Activated B cell treated with CpG ODN at 0.5 μM for 24 hours (primary cell): ENCODE results near the gene PTGIR. TPM values are rescaled to one million over a fixed set of nuclear protein-coding genes. Genes with fewer than 3 reads are reported as not detected.
A peak's percentile ranks its signal among the peaks of the same experiment; 100 is the strongest.

Source experiments
- ATAC-seq: fragments of 200-7000 bp; cut with Tn5 transposase; one replicate; pipeline ENCODE4 v1.10.0; 2021; ENCODE audit warnings: low read depth, mild to moderate bottlenecking, moderate library complexity
- CTCF ChIA-PET: fragments of 350-600 bp; sonication (Branson Sonifier 250); formaldehyde crosslinking; loops from one replicate; lab custom pipeline; 2021; ENCODE audit warnings: antibody characterized with exemption; lab: Charles Lee
- POLR2A ChIA-PET: fragments of 350-600 bp; sonication (Branson Sonifier 250); formaldehyde crosslinking; loops from one replicate; lab custom pipeline; 2021; ENCODE audit warnings: antibody characterized with exemption; lab: Charles Lee
- DNase-seq: peaks from one replicate; pipeline ENCODE4 v3.0.0; 2022
- H3K27ac Mint-ChIP-seq: one replicate; pipeline ENCODE4 v1.8.0; 2020; ENCODE audit warnings: mixed read lengths
- H3K27me3 Mint-ChIP-seq: one replicate; pipeline ENCODE4 v1.8.0; 2021; ENCODE audit warnings: mixed read lengths
- H3K36me3 Mint-ChIP-seq: one replicate; pipeline ENCODE4 v1.8.0; 2021; ENCODE audit warnings: low read depth, mixed read lengths
- H3K4me1 Mint-ChIP-seq: one replicate; pipeline ENCODE4 v1.8.0; 2021; ENCODE audit warnings: mixed read lengths
- H3K4me3 Mint-ChIP-seq: one replicate; pipeline ENCODE4 v1.8.0; 2020; ENCODE audit warnings: mild to moderate bottlenecking, mixed read lengths
- H3K9me3 Mint-ChIP-seq: one replicate; pipeline ENCODE4 v1.8.0; 2020; ENCODE audit warnings: mixed read lengths
- intact Hi-C: fragments of 100-400 bp; cut with micrococcal nuclease; formaldehyde crosslinking; loops from one replicate; pipeline ENCODE4 v1.15.1; 2024
- total RNA-seq: library from RNA; stranded (reverse); gene quantifications from 2 replicates; pipeline ENCODE4 v1.2.3, GENCODE V29; 2022
- TF ChIP-seq, protein P1 (sequence below): fragments of 200-600 bp; IDR thresholded peaks from one replicate; pipeline ENCODE4 v1.8.0; 2022; ENCODE audit warnings: antibody characterized with exemption, mild to moderate bottlenecking

PTGIR gene
- total RNA-seq, 1 donor from 2014 or later = 17.8 TPM

- peaks cover 46% of the 10 kb centered on the region for H3K27me3 Mint-ChIP-seq
- CTCF ChIA-PET = no interaction called here
- intact Hi-C loops = no loop called here
- TF ChIP-seq, protein P1, sequence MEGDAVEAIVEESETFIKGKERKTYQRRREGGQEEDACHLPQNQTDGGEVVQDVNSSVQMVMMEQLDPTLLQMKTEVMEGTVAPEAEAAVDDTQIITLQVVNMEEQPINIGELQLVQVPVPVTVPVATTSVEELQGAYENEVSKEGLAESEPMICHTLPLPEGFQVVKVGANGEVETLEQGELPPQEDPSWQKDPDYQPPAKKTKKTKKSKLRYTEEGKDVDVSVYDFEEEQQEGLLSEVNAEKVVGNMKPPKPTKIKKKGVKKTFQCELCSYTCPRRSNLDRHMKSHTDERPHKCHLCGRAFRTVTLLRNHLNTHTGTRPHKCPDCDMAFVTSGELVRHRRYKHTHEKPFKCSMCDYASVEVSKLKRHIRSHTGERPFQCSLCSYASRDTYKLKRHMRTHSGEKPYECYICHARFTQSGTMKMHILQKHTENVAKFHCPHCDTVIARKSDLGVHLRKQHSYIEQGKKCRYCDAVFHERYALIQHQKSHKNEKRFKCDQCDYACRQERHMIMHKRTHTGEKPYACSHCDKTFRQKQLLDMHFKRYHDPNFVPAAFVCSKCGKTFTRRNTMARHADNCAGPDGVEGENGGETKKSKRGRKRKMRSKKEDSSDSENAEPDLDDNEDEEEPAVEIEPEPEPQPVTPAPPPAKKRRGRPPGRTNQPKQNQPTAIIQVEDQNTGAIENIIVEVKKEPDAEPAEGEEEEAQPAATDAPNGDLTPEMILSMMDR = no peak
- POLR2A ChIA-PET = interaction anchor here (1.0 kb wide), 1 partner anchor 31 kb away, joined by 3 read pairs; no protein-coding TSS in a partner anchor
- peaks cover 10% of the 10 kb centered on the region for H3K9me3 Mint-ChIP-seq
- ATAC-seq (no peak), DNase-seq (no peak)
- peaks cover 6% of the 10 kb centered on the region for H3K4me1 Mint-ChIP-seq
- H3K4me3 Mint-ChIP-seq = no peak overlapping the region
- no peaks in the 10 kb centered on the region for H3K36me3 Mint-ChIP-seq
- H3K27ac Mint-ChIP-seq = no peak overlapping the region
Measured at GRCh38 chr19:46648961-46649960, 24.4 kb upstream of the PTGIR start.

GRCh38 chr19:46648060-46648960 is 23.4 kb upstream of the PTGIR start:
- POLR2A ChIA-PET = interaction anchor here (1.0 kb wide), 1 partner anchor 30 kb away, joined by 3 read pairs; no protein-coding TSS in a partner anchor

GRCh38 chr19:46646402-46646801 is 21.5 kb upstream of the PTGIR start:
- Mint-ChIP-seq H3K27me3 (peaks cover 33% of the 10 kb centered on the region), H3K27ac (no peak overlapping the region), H3K36me3 (no peaks in the 10 kb centered on the region), H3K9me3 (peaks cover 10% of the 10 kb centered on the region), H3K4me1 (peaks cover 6% of the 10 kb centered on the region), H3K4me3 (no peak overlapping the region)
- POLR2A ChIA-PET = no interaction called here
- TF ChIP-seq, protein P1 = no peak
- ATAC-seq (no peak), DNase-seq (no peak)
- CTCF ChIA-PET = interaction anchor here (1.4 kb wide), 1 partner anchor 16 kb away, joined by 4 read pairs; no protein-coding TSS in a partner anchor
- intact Hi-C loops = no loop called here

More at GRCh38 chr19:46648060-46648960, 23.4 kb upstream of the PTGIR start:
- Mint-ChIP-seq H3K4me1 (peaks cover 6% of the 10 kb centered on the region), H3K27ac (peak overlapping the region; percentile 78), H3K27me3 (peaks cover 41% of the 10 kb centered on the region), H3K4me3 (peak overlapping the region; percentile 57), H3K9me3 (peaks cover 10% of the 10 kb centered on the region), H3K36me3 (no peaks in the 10 kb centered on the region)
- CTCF ChIA-PET = no interaction called here
- ATAC-seq = peak; percentile 37
- intact Hi-C loops = no loop called here
- DNase-seq = no peak
- TF ChIP-seq, protein P1 = no peak

GRCh38 chr19:46644720-46645119 is 19.8 kb upstream of the PTGIR start:
- POLR2A ChIA-PET = interaction anchor here (0.6 kb wide), 1 partner anchor 304 kb away, joined by 5 read pairs; no protein-coding TSS in a partner anchor
- no peak overlapping the region for H3K4me3 Mint-ChIP-seq
- H3K27me3 Mint-ChIP-seq = peaks cover 29% of the 10 kb centered on the region

More at GRCh38 chr19:46644720-46645119, 19.8 kb upstream of the PTGIR start:
- no peak overlapping the region for H3K27ac Mint-ChIP-seq
- H3K4me1 Mint-ChIP-seq = peaks cover 13% of the 10 kb centered on the region
- intact Hi-C loops = no loop called here
- DNase-seq (no peak), ATAC-seq (no peak)
- CTCF ChIA-PET = interaction anchor here (1.3 kb wide), 1 partner anchor 30 kb away, joined by 4 read pairs; no protein-coding TSS in a partner anchor
- TF ChIP-seq, protein P1 = no peak
- peaks cover 10% of the 10 kb centered on the region for H3K9me3 Mint-ChIP-seq
- no peaks in the 10 kb centered on the region for H3K36me3 Mint-ChIP-seq
